Measurements from ENCODE around the gene GLIS1. TPM values are rescaled to one million over a fixed set of nuclear protein-coding genes. Genes with fewer than 3 reads are reported as not detected.

Gene GLIS1
- total RNA-seq, 1 experiment from 2014 or later: 0.13 TPM

- CTCF ChIA-PET: no interaction called here
- no TSS peak for BruUV-seq (replicated peaks)
Measured at GRCh38 chr1:53639251-53639763, 99.7 kb downstream of the GLIS1 start.

GRCh38 chr1:53638360-53639035 is 100.5 kb downstream of the GLIS1 start:
- no peak for DNase-seq (ENCODE audit: low spot score)
- Histone ChIP-seq H3K36me3 (ENCODE audit: insufficient read depth, low read length, poor library complexity, severe bottlenecking) (no peaks in the 10 kb centered on the region), H3K4me1 (ENCODE audit: insufficient read depth, low read length, poor library complexity, severe bottlenecking) (no peaks in the 10 kb centered on the region), H3K4me3 (ENCODE audit: low read depth, low read length, poor library complexity, severe bottlenecking) (no peak overlapping the region), H3K27ac (ENCODE audit: low read depth, low read length, poor library complexity, severe bottlenecking) (no peak overlapping the region), H3K27me3 (replicated peaks; ENCODE audit: insufficient read depth, low read depth, low read length, poor library complexity) (no peaks in the 10 kb centered on the region), H3K9me3 (ENCODE audit: low read depth, low read length, poor library complexity, severe bottlenecking) (no peaks in the 10 kb centered on the region)
- BruUV-seq (replicated peaks): no TSS peak
- intact Hi-C loops (cut with micrococcal nuclease; ENCODE audit: unreplicated experiment): no loop called here
- CTCF ChIA-PET: no interaction called here
- POLR2A ChIA-PET (ENCODE audit: low non-redundant PET): no interaction called here
- TF ChIP-seq EZH2 (IDR thresholded peaks at IDR 0.05; ENCODE audit: borderline replicate concordance, low read depth, low read length, poor library complexity, severe bottlenecking): no peak
- TF ChIP-seq, protein P1, sequence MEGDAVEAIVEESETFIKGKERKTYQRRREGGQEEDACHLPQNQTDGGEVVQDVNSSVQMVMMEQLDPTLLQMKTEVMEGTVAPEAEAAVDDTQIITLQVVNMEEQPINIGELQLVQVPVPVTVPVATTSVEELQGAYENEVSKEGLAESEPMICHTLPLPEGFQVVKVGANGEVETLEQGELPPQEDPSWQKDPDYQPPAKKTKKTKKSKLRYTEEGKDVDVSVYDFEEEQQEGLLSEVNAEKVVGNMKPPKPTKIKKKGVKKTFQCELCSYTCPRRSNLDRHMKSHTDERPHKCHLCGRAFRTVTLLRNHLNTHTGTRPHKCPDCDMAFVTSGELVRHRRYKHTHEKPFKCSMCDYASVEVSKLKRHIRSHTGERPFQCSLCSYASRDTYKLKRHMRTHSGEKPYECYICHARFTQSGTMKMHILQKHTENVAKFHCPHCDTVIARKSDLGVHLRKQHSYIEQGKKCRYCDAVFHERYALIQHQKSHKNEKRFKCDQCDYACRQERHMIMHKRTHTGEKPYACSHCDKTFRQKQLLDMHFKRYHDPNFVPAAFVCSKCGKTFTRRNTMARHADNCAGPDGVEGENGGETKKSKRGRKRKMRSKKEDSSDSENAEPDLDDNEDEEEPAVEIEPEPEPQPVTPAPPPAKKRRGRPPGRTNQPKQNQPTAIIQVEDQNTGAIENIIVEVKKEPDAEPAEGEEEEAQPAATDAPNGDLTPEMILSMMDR (conservative IDR thresholded peaks at IDR 0.05; ENCODE audit: low read depth, low read length): no peak

More at GRCh38 chr1:53639251-53639763, 99.7 kb downstream of the GLIS1 start:
- no peaks in the 10 kb centered on the region for H3K27me3 ChIP-seq (replicated peaks; ENCODE audit: insufficient read depth, low read depth, low read length, poor library complexity)
- no peaks in the 10 kb centered on the region for H3K36me3 ChIP-seq (ENCODE audit: insufficient read depth, low read length, poor library complexity, severe bottlenecking)
- DNase-seq (ENCODE audit: low spot score): peak; percentile 29
- intact Hi-C loops (cut with micrococcal nuclease; ENCODE audit: unreplicated experiment): no loop called here
- TF ChIP-seq, protein P1 (conservative IDR thresholded peaks at IDR 0.05; ENCODE audit: low read depth, low read length): peak; percentile 42
- no peak for TF ChIP-seq EZH2 (IDR thresholded peaks at IDR 0.05; ENCODE audit: borderline replicate concordance, low read depth, low read length, poor library complexity, severe bottlenecking)
- H3K4me3 ChIP-seq (ENCODE audit: low read depth, low read length, poor library complexity, severe bottlenecking): no peak overlapping the region
- no peaks in the 10 kb centered on the region for H3K4me1 ChIP-seq (ENCODE audit: insufficient read depth, low read length, poor library complexity, severe bottlenecking)
- H3K9me3 ChIP-seq (ENCODE audit: low read depth, low read length, poor library complexity, severe bottlenecking): no peaks in the 10 kb centered on the region
- H3K27ac ChIP-seq (ENCODE audit: low read depth, low read length, poor library complexity, severe bottlenecking): no peak overlapping the region
- POLR2A ChIA-PET (ENCODE audit: low non-redundant PET): no interaction called here

DNA sequence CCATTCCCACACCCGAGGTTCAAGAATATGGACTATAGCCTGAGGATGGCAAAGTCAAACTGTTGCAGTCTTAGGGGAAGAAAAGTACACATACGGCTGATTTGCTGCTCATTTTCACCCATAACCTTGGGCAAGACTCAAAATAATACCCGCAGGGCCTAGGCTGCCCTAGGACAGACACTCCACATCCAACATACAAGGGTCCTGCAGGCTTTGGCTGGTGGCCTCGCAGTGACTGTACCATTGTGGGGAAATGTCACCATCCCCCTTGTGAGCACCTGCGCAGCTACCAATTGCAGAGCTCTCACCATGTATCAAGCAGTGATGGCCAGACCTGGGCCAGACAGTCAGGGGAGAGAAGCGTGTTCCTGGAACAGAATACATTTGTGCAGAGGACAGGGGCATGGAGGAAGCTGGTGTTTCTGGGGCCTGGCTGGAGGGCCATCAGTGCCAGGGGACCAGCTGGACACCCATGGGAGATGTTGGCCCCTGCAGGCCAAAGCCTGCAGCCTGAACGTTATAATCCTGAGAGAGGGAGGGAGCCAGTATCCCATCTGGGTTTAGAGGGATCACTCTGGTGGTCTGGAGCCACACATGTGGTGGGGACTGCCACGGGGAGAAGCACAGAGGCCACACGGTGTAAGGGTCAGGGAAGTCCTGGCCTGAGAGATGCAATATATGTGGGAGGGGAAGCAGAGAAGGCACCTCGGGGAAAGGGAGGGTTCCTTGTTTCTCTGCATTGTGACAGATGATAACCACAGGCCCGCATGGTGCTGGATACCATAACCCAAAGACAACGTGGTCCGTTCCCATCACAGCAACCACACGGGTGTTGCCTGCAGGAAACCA is 101.2 kb downstream of the GLIS1 start:
- H3K9me3 ChIP-seq (ENCODE audit: low read depth, low read length, poor library complexity, severe bottlenecking): no peaks in the 10 kb centered on the region
- H3K36me3 ChIP-seq (ENCODE audit: insufficient read depth, low read length, poor library complexity, severe bottlenecking): no peaks in the 10 kb centered on the region
- no peak for DNase-seq (ENCODE audit: low spot score)
- intact Hi-C loops (cut with micrococcal nuclease; ENCODE audit: unreplicated experiment): no loop called here
- no peak overlapping the region for H3K27ac ChIP-seq (ENCODE audit: low read depth, low read length, poor library complexity, severe bottlenecking)
- POLR2A ChIA-PET (ENCODE audit: low non-redundant PET): no interaction called here
- TF ChIP-seq EZH2 (IDR thresholded peaks at IDR 0.05; ENCODE audit: borderline replicate concordance, low read depth, low read length, poor library complexity, severe bottlenecking): no peak
- TF ChIP-seq, protein P1 (conservative IDR thresholded peaks at IDR 0.05; ENCODE audit: low read depth, low read length): no peak
- no peaks in the 10 kb centered on the region for H3K4me1 ChIP-seq (ENCODE audit: insufficient read depth, low read length, poor library complexity, severe bottlenecking)
- no peaks in the 10 kb centered on the region for H3K27me3 ChIP-seq (replicated peaks; ENCODE audit: insufficient read depth, low read depth, low read length, poor library complexity)
- BruUV-seq (replicated peaks): no TSS peak
- CTCF ChIA-PET: no interaction called here
- no peak overlapping the region for H3K4me3 ChIP-seq (ENCODE audit: low read depth, low read length, poor library complexity, severe bottlenecking)

Measured in A673 (cell line).